Raji (cell line): Measurements from ENCODE around the gene WDTC1.

Experiments
- POLR2A ChIP-seq: IDR thresholded peaks from 2 replicates; pipeline ENCODE4 v1.6.1; 2011; ENCODE audit warnings: low read depth, low read length, control low read depth; ENCODE audit not compliant: insufficient read depth

Gene WDTC1

DNA sequence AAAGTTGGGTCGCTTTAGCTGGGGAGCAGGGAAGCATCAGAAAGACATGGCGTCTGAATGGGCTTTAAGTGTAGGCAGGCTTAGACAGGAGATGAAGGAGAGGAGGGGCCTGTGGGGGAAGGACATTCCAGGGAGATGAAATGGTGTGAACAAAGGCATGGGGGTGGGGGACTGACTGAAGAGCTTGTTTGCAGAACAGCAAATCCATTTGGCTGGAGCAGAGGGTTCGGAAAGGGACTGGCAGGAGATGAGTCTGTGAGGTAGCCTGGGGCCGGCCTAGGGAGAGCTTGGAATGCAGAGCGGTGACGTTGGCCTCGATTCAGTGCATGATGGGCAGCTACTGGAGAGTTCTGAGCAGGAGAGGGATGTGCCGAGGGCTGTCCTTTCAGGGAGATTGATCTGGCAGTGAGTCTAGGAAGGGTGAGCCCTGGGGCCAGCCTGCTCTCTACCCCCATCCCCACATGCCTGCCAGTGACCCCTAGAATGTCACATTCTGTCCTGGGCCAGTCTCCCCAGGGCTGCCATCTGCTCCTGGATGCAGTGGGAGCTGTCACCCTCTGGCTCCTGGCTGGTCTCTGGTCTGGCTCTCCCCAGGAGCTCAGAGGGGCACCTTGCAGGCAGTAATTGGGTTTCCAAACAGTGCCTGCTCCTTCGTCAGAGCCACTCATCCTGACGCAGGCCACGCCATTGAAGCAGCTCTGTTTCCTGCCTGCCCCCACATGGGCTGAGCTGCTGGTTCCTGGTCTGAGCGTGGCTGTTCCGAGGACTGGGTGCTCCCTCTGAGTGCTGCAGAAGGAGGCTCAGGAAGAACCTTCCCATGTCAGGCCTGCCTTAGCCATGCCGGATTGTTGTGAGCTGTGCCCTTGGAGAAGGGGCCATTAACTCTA lies 65.2 kb downstream of the WDTC1 start:
- TF ChIP-seq POLR2A, result no peak

DNA sequence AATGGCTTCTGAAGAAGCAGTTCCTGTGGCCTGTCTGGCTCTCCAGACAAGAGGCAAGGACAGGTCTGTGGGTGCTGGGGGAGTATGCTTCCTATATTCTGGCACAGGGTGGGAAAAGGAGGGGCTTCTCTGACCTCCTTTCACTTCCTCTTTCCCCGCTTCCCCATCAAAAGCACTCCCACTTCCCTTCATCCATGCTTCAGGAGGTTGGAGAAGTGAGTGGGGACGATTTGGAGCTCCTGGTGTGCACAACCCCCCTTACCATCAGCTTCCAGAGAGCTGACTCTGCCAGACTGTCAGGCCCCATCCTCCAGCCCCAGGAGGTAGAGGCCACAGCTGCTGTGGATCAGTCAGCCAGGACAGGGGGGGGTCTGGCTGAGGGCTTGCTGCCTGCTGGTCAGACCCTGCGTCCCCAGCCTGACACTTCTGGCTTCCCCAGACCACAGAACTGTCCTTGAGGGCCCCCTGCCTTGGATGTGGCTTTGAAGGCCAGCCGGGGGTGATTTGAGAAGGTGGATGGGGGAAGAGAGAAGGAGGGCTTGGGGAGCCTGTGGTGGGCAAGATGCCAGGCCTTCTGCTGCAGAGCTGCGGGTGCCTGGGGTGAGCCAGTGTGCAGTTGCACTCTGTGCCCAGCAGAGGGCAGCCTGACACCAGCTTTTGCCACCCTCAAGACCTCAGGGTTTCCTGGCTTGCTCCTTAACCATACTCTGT lies 66.1 kb downstream of the WDTC1 start:
- TF ChIP-seq POLR2A, result no peak

DNA sequence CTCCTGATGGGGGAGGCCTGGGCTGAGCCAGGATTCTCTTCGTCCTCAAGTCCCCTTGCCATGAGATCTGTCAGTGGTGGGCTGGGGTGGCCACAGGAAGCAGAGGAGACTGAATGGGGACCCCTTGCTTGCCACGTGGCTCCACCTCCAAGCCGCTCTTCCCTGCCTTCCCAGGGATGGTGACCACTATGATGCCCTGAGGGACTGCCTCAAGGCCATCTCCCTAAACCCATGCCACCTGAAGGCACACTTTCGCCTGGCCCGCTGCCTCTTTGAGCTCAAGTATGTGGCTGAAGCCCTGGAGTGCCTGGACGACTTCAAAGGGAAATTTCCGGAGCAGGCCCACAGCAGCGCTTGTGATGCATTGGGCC lies 66.6 kb downstream of the WDTC1 start:
- TF ChIP-seq POLR2A, result no peak

DNA sequence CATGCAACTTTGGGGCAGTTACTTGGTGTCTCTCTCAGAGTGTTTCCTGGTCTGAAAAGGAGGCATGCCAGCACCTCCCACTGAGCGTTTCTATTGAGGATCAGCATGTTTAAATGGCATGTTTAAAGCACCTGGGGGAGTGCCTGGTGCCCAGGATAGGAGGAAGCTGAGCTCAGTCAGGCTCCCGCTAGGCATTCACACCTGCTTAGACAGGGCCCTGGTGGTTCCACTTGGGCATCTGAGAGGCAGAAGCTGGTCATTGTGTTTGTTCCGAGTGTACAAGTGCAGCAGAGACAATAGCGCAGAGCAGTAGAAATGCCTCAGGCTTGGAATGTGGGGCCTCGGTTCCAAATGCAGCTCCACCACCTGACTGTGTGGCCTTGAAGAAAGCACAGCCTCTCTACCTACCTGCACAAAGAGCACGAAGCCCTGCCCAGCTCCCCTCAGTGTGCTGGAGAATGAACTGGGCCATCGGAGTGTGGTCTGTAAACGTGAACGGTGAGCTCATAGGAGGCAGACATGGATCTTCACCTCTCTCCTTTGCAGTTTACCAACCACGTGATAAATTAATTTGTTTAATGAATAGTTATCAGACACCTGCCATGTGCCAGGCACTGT lies 67.3 kb downstream of the WDTC1 start:
- no peak for TF ChIP-seq POLR2A

DNA sequence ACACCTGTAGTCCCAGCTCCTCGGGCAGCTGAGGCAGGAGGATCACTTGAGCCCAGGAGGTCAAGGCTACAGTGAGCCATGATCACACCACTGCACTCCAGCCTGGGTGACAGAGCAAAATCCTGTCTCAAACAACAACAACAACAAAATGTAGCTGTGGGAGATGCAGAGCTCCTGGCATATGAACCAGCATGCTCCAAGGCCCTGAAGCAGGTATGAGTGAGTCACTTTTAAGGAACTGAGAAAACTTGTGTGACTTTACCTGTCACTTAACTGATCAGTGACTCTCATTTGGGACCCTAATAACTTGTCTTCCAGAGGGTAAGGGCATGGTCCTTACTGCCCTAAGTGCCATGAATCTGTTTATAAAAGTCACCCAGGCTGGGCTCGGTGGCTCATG lies 68.2 kb downstream of the WDTC1 start:
- no peak for TF ChIP-seq POLR2A

- no peak for TF ChIP-seq POLR2A
Observed at GRCh38 chr1:27303509-27303908, 69.1 kb downstream of the WDTC1 start.

- no peak for TF ChIP-seq POLR2A
Observed at GRCh38 chr1:27306071-27306470, 71.6 kb downstream of the WDTC1 start.

DNA sequence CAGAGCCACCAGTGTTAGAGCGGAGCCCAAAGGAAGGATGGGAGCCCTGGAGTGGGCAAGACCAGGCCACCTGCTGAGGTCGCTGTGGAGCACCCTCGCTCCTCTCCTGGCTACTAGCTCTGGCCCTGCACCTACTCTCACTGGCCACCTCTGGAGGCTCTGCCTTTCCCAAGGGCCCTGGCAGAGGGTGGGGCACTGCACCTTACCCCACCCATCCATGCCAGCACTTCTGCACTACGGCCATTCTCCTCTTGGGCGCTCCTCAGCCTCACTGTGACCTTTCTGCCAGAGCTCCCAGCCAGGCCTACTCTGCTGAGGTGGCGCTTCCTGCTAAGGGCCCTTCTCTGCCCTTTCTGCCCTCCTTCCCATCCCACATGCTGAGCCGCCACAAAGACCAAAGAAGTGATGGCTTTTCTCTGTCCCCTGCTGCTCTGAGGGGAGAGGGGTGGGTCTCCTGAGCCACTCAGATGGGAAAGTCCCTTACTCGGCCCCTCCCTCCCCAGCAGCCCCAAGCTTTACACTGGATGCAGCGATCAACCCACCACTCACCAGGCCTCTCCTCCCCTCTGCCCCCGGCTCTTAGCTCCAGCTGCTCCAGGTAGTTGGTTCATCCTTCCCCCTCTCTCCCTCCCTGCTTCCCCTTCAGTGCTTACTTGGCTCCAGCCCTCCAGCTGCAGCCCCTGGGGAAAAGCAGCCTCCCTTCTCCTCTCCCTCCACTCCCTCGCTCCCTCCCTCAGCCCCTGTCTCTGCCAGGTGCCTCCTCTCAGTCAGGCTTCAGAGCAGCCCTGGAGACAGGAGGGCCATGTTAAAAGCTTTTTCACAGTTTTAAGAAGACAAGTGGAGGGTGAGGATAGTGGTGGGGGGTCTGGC lies 72.7 kb downstream of the WDTC1 start:
- no peak for TF ChIP-seq POLR2A

- TF ChIP-seq POLR2A, result no peak
Observed at GRCh38 chr1:27307874-27308598, 73.6 kb downstream of the WDTC1 start.

DNA sequence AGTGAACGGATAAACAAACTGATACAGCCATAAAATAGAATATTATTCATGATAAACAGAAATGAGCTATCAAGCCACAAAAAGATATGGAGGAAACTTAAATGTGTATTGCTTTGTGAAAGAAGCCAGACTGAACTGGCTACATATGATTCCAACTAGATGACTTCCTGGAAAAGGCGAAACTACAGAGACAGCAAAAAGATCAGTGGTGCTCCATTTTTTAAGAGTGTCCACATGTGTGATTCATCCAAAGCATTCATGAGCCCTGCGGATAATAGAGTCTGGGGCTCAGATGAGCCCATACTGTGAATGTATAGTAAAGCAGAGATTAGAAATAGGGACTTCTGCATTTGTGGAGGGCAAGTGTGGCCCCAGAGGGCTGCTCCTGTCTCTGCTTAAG lies 79.7 kb downstream of the WDTC1 start:
- TF ChIP-seq POLR2A, result no peak

DNA sequence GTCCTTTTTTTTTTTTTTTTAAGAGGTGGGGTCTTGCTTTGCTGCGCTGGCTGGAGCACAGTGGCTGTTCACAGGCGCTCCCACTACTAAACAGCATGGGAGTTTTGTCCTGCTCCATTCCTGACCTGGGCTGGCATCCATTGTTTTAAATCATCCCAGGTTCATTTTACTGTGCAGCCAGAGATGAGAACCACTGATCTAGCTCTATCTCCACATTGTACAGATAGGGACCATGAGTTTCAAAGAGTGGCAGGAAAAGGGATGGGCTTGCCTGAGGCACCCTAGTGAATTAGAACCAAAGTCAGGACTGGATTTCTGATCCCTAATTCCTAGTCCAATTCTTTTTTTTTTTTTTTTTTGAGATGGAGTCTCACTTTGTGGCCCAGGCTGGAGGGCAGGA lies 80.3 kb downstream of the WDTC1 start:
- no peak for TF ChIP-seq POLR2A

- no peak for TF ChIP-seq POLR2A
Observed at GRCh38 chr1:27316860-27317259, 82.4 kb downstream of the WDTC1 start.

DNA sequence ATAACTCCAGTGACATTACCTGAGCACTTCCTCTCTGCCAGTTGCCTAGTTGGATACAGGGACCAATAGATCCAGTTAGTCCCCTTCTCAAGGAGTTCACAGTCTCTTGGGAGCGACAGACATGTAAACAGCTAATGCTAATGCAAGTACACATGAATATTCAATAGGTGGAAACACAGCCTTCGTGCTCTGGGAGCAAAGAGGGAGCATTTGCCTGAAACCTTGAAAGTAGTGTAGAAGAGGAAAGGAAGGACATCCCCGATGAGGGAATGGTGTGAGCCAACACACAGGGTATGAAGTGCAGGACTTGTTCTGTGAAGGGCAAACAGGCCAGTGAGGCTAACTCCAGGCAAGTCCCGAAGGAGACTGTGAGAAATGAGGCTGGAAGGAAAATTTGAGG lies 83.7 kb downstream of the WDTC1 start:
- TF ChIP-seq POLR2A, result no peak

DNA sequence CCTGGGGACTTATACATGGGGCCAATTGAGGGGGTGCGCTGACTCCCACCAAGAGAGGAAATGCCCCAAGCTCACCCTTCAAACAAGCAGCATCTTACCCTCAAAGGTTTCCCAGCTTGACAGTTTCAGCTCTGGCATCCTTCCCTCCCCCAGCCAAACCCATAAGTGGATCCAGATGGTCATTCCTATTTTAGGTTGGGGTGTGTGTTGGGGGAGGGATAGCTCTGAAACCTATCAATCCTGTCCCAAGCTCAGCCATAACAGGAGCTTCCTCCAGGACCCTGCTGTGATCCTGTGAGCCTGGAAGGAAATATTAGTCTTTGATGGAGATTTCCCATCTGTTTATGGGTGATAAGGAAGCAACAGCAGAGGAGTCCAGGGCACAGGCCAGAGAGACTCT lies 84.2 kb downstream of the WDTC1 start:
- TF ChIP-seq POLR2A, result no peak

- TF ChIP-seq POLR2A, result peak; percentile 97
Observed at GRCh38 chr1:27321813-27322568, 87.6 kb downstream of the WDTC1 start, which contains the start of gene TMEM222. Gene TMEM222, plus strand, starts transcription at chr1:27322163. Its CDS starts 35 bp downstream, at chr1:27322198.
